Transverse colon (tissue), 4 donors: ENCODE measurements around the gene RNF152.

Source experiments
- EP300 ChIP-seq: sonication (generic); formaldehyde crosslinking; IDR thresholded peaks from one replicate; pipeline ENCODE4 v1.6.1; 2017; ENCODE audit warnings: antibody characterized with exemption, low read depth
- POLR2A ChIP-seq: fragments of 450-650 bp; IDR thresholded peaks from one replicate; pipeline ENCODE4 v1.6.1; 2016; ENCODE audit warnings: antibody characterized with exemption, mild to moderate bottlenecking, moderate library complexity
- POLR2AphosphoS5 ChIP-seq, 3 donors: sonication (generic); formaldehyde crosslinking; IDR thresholded peaks; one replicate each; pipeline ENCODE4 v1.6.1; 2016; ENCODE audit warnings: antibody characterized with exemption in 3 of 3
- TF ChIP-seq, protein P1 (sequence below), 5 experiments: fragments of 200-600 bp in 3 of 5; fragments of 450-650 bp in 2 of 5; sonication (generic) in 3 of 5; IDR thresholded peaks; 1 replicate in 2 of 5; 2 replicates in 3 of 5; pipeline ENCODE4 v1.5.1; 2016 to 2017; ENCODE audit warnings: antibody characterized with exemption in 5 of 5, inconsistent platforms in 3 of 5, mild to moderate bottlenecking in 2 of 5, moderate library complexity in 1 of 5

- TF ChIP-seq, protein P1, sequence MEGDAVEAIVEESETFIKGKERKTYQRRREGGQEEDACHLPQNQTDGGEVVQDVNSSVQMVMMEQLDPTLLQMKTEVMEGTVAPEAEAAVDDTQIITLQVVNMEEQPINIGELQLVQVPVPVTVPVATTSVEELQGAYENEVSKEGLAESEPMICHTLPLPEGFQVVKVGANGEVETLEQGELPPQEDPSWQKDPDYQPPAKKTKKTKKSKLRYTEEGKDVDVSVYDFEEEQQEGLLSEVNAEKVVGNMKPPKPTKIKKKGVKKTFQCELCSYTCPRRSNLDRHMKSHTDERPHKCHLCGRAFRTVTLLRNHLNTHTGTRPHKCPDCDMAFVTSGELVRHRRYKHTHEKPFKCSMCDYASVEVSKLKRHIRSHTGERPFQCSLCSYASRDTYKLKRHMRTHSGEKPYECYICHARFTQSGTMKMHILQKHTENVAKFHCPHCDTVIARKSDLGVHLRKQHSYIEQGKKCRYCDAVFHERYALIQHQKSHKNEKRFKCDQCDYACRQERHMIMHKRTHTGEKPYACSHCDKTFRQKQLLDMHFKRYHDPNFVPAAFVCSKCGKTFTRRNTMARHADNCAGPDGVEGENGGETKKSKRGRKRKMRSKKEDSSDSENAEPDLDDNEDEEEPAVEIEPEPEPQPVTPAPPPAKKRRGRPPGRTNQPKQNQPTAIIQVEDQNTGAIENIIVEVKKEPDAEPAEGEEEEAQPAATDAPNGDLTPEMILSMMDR (IDR thresholded peaks at IDR 0.05), result no peak
- TF ChIP-seq EP300 (no peak), POLR2AphosphoS5 (IDR thresholded peaks at IDR 0.05) (no peak), POLR2A (no peak)
These were observed 3.3 kb downstream of the RNF152 start for GRCh38 chr18:61889541-61889940.
